Loucy (cell line): ENCODE results near the gene ADCY2.
A peak's percentile ranks its signal among the peaks of the same experiment; 100 is the strongest.

Experiments
- H2AFZ ChIP-seq: fragments of 200-600 bp; sonication (generic); 2 replicates; pipeline ENCODE4 v1.6.0; 2016; ENCODE audit warnings: antibody characterized with exemption, mild to moderate bottlenecking, low read length, moderate library complexity
- H3F3A ChIP-seq: fragments of 200-600 bp; 2 replicates; pipeline ENCODE4 v1.6.0; 2016; ENCODE audit warnings: antibody characterized with exemption, low read depth, mild to moderate bottlenecking
- H3K27me3 ChIP-seq: fragments of 200-600 bp; sonication (generic); 2 replicates; pipeline ENCODE4 v1.6.1; 2014; ENCODE audit warnings: low read length, mild to moderate bottlenecking; ENCODE audit not compliant: insufficient read depth, poor library complexity, severe bottlenecking
- H3K36me3 ChIP-seq: fragments of 200-600 bp; sonication (generic); 2 replicates; pipeline ENCODE4 v1.6.1; 2016; ENCODE audit warnings: low read length; ENCODE audit not compliant: insufficient read depth
- H3K4me1 ChIP-seq: fragments of 200-600 bp; sonication (generic); 2 replicates; pipeline ENCODE4 v1.5.1; 2014; ENCODE audit warnings: low read length, mild to moderate bottlenecking; ENCODE audit not compliant: insufficient read depth, poor library complexity, severe bottlenecking
- H3K4me2 ChIP-seq: fragments of 200-600 bp; sonication (generic); 2 replicates; pipeline ENCODE4 v1.6.0; 2014; ENCODE audit warnings: antibody characterized with exemption, low read length, low read depth, mild to moderate bottlenecking; ENCODE audit not compliant: poor library complexity, severe bottlenecking
- H3K4me3 ChIP-seq: fragments of 200-600 bp; sonication (generic); 2 replicates; pipeline ENCODE4 v1.5.1; 2014; ENCODE audit warnings: low read length, mild to moderate bottlenecking, mixed read lengths; ENCODE audit not compliant: poor library complexity, severe bottlenecking
- H3K79me2 ChIP-seq: fragments of 200-600 bp; sonication (generic); 2 replicates; pipeline ENCODE4 v1.6.1; 2014; ENCODE audit warnings: low read length; ENCODE audit not compliant: insufficient read depth
- H3K9ac ChIP-seq: fragments of 200-600 bp; sonication (generic); 2 replicates; pipeline ENCODE4 v1.6.0; 2014; ENCODE audit warnings: mild to moderate bottlenecking, low read depth, low read length, moderate library complexity; ENCODE audit not compliant: poor library complexity, severe bottlenecking
- H3K9me2 ChIP-seq: fragments of 200-600 bp; sonication (generic); replicated peaks from 2 replicates; pipeline ENCODE4 v1.6.1; 2016; ENCODE audit warnings: low read depth, low read length, mixed read lengths
- H3K9me3 ChIP-seq: fragments of 200-600 bp; sonication (generic); 2 replicates; pipeline ENCODE4 v1.6.1; 2014; ENCODE audit warnings: mild to moderate bottlenecking, antibody characterized with exemption, low read length, low read depth; ENCODE audit not compliant: insufficient read depth
- H4K20me1 ChIP-seq: fragments of 200-600 bp; sonication (generic); 2 replicates; pipeline ENCODE4 v1.6.0; 2014; ENCODE audit warnings: antibody characterized with exemption, low read length, mild to moderate bottlenecking; ENCODE audit not compliant: insufficient read depth, poor library complexity, severe bottlenecking
- CTCF ChIP-seq: fragments of 200-600 bp; sonication (generic); conservative IDR thresholded peaks from 2 replicates; pipeline ENCODE4 v1.5.1; 2014; ENCODE audit warnings: mild to moderate bottlenecking, antibody characterized with exemption, low read length
- EZH2phosphoT487 ChIP-seq: fragments of 200-600 bp; IDR thresholded peaks from 2 replicates; pipeline ENCODE4 v1.6.1; 2018; ENCODE audit warnings: antibody characterized with exemption, mild to moderate bottlenecking, moderate library complexity, borderline replicate concordance

Gene ADCY2

GRCh38 chr5:7706256-7706655 is 310.3 kb downstream of the ADCY2 start:
- Histone ChIP-seq H3K9me2 (no peaks in the 10 kb centered on the region), H3K79me2 (no peaks in the 10 kb centered on the region), H3K4me3 (no peak overlapping the region), H4K20me1 (no peaks in the 10 kb centered on the region), H3F3A (no peaks in the 10 kb centered on the region), H3K9me3 (no peaks in the 10 kb centered on the region), H3K27me3 (no peaks in the 10 kb centered on the region), H3K9ac (no peak overlapping the region), H3K4me2 (no peak overlapping the region), H3K36me3 (no peaks in the 10 kb centered on the region), H3K4me1 (no peaks in the 10 kb centered on the region), H2AFZ (no peak overlapping the region)
- TF ChIP-seq EZH2phosphoT487 (no peak), CTCF (no peak)

GRCh38 chr5:7714119-7714518 is 318.2 kb downstream of the ADCY2 start:
- Histone ChIP-seq H3K9ac (no peak overlapping the region), H3K36me3 (no peaks in the 10 kb centered on the region), H3K9me3 (no peaks in the 10 kb centered on the region), H4K20me1 (no peaks in the 10 kb centered on the region), H3K4me3 (no peak overlapping the region), H3F3A (no peaks in the 10 kb centered on the region), H3K4me1 (peaks cover 11% of the 10 kb centered on the region), H3K27me3 (no peaks in the 10 kb centered on the region), H2AFZ (peak overlapping the region; percentile 53; the same call in 1 of the 2 replicates), H3K79me2 (no peaks in the 10 kb centered on the region), H3K9me2 (no peaks in the 10 kb centered on the region), H3K4me2 (peak overlapping the region; percentile 36)
- TF ChIP-seq EZH2phosphoT487 = no peak
- TF ChIP-seq CTCF = no peak

GRCh38 chr5:7714697-7715096 is 318.8 kb downstream of the ADCY2 start:
- no peaks in the 10 kb centered on the region for H3K79me2 ChIP-seq
- H2AFZ ChIP-seq = no peak overlapping the region
- H4K20me1 ChIP-seq = no peaks in the 10 kb centered on the region
- no peaks in the 10 kb centered on the region for H3K9me3 ChIP-seq
- H3F3A ChIP-seq = no peaks in the 10 kb centered on the region
- TF ChIP-seq EZH2phosphoT487 (no peak), CTCF (no peak)
- peaks cover 11% of the 10 kb centered on the region for H3K4me1 ChIP-seq
- no peaks in the 10 kb centered on the region for H3K9me2 ChIP-seq
- H3K36me3 ChIP-seq = no peaks in the 10 kb centered on the region
- no peak overlapping the region for H3K4me2 ChIP-seq
- no peaks in the 10 kb centered on the region for H3K27me3 ChIP-seq
- H3K4me3 ChIP-seq = no peak overlapping the region
- H3K9ac ChIP-seq = no peak overlapping the region
